Mesodermal cell (in vitro differentiated cells): Measurements from ENCODE around the gene TTC7B.
A peak's percentile ranks its signal among the peaks of the same experiment; 100 is the strongest.

ENCODE experiments used
- H3K27ac ChIP-seq: 2 replicates; pipeline ENCODE4 v1.7.0; 2013; ENCODE audit warnings: mild to moderate bottlenecking, low read depth, low read length, moderate library complexity; ENCODE audit not compliant: severe bottlenecking
- H3K36me3 ChIP-seq: 2 replicates; pipeline ENCODE4 v1.7.1; 2013; ENCODE audit warnings: mild to moderate bottlenecking, low read length, moderate library complexity; ENCODE audit not compliant: control insufficient read depth, insufficient read depth
- H3K4me1 ChIP-seq: one replicate; pipeline ENCODE4 v1.7.1; 2013; ENCODE audit warnings: mild to moderate bottlenecking, low read length; ENCODE audit not compliant: insufficient read depth, control insufficient read depth, poor library complexity, severe bottlenecking
- H3K4me3 ChIP-seq: 2 replicates; pipeline ENCODE4 v1.7.0; 2013; ENCODE audit warnings: low read length, control low read depth, mild to moderate bottlenecking; ENCODE audit not compliant: insufficient read depth, poor library complexity, severe bottlenecking; ENCODE audit errors: extremely low read depth
- H3K9me3 ChIP-seq: 2 replicates; pipeline ENCODE4 v1.7.1; 2013; ENCODE audit warnings: mild to moderate bottlenecking, low read length, moderate library complexity; ENCODE audit not compliant: control insufficient read depth
- WGBS, 2 experiments: methylation state at CpG; one replicate each; pipeline ENCODE4 v1.1.5; 2013; ENCODE audit warnings: missing lambda C conversion rate in 2 of 2; ENCODE audit not compliant: insufficient coverage in 2 of 2; 5-methylcytosine and 5-hydroxymethylcytosine counted together

The TTC7B gene

DNA sequence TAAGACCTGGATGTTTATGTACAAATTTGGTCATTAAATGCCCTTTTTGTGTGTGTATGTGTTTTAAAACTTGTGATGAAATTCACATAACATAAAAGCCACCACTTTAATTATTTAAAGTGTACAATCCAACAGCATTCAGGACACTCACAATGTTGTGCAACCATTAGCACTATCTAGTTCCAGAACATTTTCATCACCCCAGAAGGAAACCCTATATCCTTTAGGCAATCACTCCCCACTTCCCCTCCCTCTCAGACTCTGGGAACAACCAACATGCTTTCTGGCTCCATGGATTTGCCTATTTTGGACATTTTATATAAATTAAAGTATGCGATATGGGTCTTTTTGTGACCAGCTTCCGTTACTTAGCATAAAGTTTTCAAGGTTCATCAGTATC, 124.6 kb downstream of the TTC7B start:
- Histone ChIP-seq H3K4me3 (no peak overlapping the region), H3K4me1 (peaks cover 2% of the 10 kb centered on the region), H3K27ac (no peak overlapping the region), H3K36me3 (peaks cover 19% of the 10 kb centered on the region), H3K9me3 (no peaks in the 10 kb centered on the region)
- 83 to 94% methylated on average over 1 to 2 of the region's 2 CpGs for WGBS, 2 experiments

DNA sequence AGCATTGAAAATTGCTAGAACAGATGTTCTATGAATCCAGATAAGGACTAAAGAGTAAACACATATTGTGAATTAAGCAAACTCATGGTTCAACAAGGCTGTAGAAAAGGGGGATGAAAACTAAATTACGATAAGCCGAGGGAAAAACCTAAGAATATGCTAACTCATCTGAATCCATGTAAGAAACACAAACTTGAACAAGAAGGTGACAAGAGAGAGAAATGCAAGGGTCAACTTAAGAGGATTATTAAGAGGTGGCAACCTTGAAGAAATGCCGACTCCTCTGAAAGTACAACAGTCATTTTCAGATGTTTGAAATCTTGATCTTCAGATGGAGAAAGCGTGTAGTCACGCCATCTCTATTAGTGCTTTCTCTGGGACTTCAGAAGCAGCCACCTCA, 128.6 kb downstream of the TTC7B start:
- Histone ChIP-seq H3K4me3 (no peak overlapping the region), H3K27ac (no peak overlapping the region), H3K9me3 (no peaks in the 10 kb centered on the region), H3K36me3 (peaks cover 28% of the 10 kb centered on the region), H3K4me1 (peaks cover 2% of the 10 kb centered on the region)
- WGBS, 2 experiments, result 98 to 100% methylated on average over 1 to 5 of the region's 5 CpGs

DNA sequence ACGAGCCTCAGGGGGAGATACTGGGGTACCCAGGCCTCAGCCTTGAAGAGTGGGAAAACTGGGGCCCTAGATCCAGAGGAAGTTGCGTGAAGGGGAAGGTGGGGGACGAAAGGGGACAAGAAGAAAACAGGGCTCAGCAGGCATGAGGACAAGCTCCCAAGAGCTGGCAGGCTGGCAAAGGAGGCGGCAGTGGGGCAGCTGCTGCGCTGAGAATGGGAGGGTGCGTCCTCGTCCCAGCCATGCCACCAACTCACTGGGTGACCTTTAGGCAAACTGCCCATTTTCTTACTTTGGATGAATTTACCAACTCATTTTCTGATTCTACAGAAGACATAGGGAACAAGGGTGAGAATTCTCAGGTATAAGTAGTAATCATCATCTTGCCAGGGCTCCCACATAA, 133.6 kb downstream of the TTC7B start:
- WGBS, 2 experiments, result 94 to 98% methylated on average over 5 to 7 of the region's 7 CpGs

DNA sequence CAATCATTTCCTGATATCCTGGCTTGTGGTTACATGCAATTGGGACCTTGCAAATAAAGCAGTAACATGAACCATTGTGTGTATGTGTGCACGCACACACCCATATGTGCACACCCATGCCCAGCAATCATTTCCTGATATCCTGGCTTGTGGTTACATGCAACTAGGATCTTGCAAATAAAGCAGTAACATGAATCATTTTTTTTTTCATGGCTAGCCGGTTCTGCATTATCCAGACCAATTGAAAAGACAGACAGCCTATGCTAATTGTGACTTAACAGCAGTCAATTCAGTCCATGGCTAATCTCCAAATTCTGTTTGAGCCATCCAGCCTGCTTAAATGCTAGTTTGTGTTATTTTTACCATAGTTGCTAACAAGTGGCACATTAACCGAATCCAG, 134.3 kb downstream of the TTC7B start:
- H3K4me3 ChIP-seq, result no peak overlapping the region
- WGBS, 2 experiments, result 91 to 94% methylated on average over 2 to 3 of the region's 3 CpGs
- H3K9me3 ChIP-seq, result no peaks in the 10 kb centered on the region
- peaks cover 12% of the 10 kb centered on the region for H3K36me3 ChIP-seq
- H3K27ac ChIP-seq, result no peak overlapping the region
- peaks cover 24% of the 10 kb centered on the region for H3K4me1 ChIP-seq

More for the DNA sequence above, 133.6 kb downstream of the TTC7B start:
- H3K4me3 ChIP-seq, result no peak overlapping the region
- no peak overlapping the region for H3K27ac ChIP-seq
- no peaks in the 10 kb centered on the region for H3K9me3 ChIP-seq
- H3K4me1 ChIP-seq, result peaks cover 18% of the 10 kb centered on the region
- H3K36me3 ChIP-seq, result peaks cover 18% of the 10 kb centered on the region

DNA sequence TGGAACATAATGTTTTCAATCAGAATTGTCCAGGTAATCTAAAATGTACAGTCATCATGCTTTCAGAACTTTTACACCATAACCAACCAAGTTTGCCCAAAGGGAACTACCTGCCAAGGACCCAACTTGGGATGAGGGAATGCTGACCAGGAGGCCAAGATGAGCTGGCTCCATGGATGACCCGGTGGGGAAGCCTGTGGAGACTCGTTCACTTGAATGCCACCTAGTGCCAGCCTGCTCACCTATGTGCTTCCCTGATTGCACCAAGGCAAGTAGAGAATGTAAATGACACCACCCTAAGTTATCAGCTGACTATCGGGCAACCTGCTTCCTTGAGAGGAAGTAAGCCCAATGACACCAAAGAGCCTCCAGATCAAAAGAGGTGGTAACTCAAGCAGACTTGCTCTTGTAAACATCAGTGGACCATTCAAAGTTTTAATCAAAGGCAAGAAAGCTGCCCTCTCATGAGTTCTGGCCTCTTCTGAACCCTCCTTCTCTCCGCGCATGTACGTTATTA, 137.3 kb downstream of the TTC7B start:
- Histone ChIP-seq H3K9me3 (no peaks in the 10 kb centered on the region), H3K36me3 (peaks cover 22% of the 10 kb centered on the region), H3K27ac (no peak overlapping the region), H3K4me3 (no peak overlapping the region), H3K4me1 (peaks cover 42% of the 10 kb centered on the region)
- 84 to 94% methylated on average over 3 of the region's 6 CpGs for WGBS, 2 experiments

DNA sequence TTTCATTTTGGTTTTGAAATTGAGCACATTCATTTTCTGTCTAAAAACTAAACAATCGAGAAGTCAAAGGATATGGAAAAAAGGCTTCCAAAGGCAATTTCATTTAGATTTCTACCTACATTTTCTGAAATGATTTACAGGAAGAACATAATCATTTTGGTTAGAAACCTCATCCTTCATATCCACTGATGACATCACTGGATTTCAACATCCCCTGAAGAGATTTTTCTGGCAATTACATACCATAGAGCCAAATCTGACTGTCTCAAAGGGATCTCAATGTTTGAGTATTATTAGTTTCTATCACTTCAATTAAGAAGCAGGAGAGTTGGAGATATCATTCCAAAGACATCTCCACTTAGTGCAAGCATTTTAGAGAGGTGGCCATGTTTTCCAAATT, 137.8 kb downstream of the TTC7B start:
- Histone ChIP-seq H3K27ac (peak overlapping the region; percentile 82), H3K9me3 (no peaks in the 10 kb centered on the region), H3K4me1 (peaks cover 42% of the 10 kb centered on the region), H3K36me3 (peaks cover 21% of the 10 kb centered on the region), H3K4me3 (no peak overlapping the region)
- no CpG with 5 or more reads among the region's 1 CpG for WGBS, 2 experiments

DNA sequence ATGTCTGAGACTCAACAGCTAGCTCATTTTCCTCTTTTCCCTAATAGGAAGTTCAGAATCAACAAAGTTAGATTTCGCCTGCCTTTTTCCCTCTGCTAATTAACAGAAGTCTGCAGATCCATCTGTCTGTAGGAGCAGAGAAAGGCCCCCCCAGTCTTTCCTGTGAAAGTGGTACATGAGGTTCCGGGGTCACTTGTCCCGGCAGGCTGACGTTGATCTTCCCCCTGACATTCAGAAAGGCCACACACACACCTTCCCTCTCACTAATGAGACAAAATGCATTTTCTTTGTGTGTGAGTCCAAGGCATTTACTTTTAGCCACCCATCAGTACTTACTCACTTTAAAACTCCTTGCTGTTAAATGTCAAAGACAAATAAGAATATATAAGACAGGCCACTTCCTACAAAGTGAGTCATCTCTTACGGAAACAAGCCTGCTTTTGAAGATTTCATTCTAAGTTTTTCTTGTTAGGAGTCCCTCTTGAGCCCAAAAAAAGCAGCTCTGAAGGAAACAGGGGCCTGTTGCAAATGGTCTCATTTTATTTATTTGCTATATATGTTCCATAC, 138.7 kb downstream of the TTC7B start:
- Histone ChIP-seq H3K9me3 (no peaks in the 10 kb centered on the region), H3K4me3 (no peak overlapping the region), H3K4me1 (peaks cover 42% of the 10 kb centered on the region), H3K27ac (peak overlapping the region; percentile 82), H3K36me3 (peaks cover 19% of the 10 kb centered on the region)
- WGBS, 2 experiments, result 71 to 88% methylated on average over 3 of the region's 5 CpGs

DNA sequence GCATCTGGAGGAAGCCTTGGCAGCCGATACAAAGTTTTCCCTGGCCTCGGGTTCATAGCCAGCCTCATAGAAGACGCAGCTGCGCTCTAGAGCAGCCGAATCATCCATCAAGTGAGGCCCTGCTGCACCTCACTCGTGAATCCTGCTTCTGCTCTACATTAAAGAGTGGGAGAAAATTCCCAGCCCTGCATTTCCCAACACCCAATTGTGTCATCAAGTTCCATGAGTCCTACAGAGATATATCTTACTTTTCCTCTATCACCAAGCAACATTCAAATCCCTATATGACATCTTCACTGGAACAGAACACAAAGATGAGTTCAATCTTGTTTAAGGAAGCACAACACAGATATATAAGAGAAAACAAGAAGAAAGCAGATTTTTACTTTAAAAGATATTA, 139.3 kb downstream of the TTC7B start:
- peaks cover 42% of the 10 kb centered on the region for H3K4me1 ChIP-seq

DNA sequence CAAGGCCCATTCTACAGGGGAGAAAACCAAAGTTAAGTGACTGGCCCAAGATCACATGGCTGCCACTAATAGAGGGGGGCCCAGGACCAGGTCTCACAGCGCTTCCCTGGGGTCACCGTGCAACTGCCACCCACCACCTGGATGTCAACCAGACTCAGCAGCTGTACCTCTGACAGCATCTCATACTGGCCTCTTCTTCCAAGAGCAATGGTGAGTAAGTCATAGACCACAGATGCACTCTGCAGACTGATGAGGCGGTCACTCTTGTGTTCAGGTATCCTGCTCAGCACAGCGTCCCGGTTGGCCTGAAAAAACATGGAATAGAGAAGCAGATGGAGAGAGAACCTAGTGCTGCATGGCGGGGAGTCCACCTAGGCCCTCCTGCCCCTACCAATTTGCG, 139.9 kb downstream of the TTC7B start:
- Histone ChIP-seq H3K27ac (no peak overlapping the region), H3K36me3 (peaks cover 22% of the 10 kb centered on the region), H3K4me3 (no peak overlapping the region), H3K9me3 (no peaks in the 10 kb centered on the region), H3K4me1 (peaks cover 42% of the 10 kb centered on the region)
- WGBS, 2 experiments, result 97 to 98% methylated on average over 5 of the region's 7 CpGs

More for the DNA sequence above, 139.3 kb downstream of the TTC7B start:
- Histone ChIP-seq H3K4me3 (no peak overlapping the region), H3K9me3 (no peaks in the 10 kb centered on the region), H3K27ac (peak overlapping the region; percentile 82), H3K36me3 (peaks cover 19% of the 10 kb centered on the region)
- WGBS, 2 experiments, result 81 to 90% methylated on average over 4 to 6 of the region's 6 CpGs

DNA sequence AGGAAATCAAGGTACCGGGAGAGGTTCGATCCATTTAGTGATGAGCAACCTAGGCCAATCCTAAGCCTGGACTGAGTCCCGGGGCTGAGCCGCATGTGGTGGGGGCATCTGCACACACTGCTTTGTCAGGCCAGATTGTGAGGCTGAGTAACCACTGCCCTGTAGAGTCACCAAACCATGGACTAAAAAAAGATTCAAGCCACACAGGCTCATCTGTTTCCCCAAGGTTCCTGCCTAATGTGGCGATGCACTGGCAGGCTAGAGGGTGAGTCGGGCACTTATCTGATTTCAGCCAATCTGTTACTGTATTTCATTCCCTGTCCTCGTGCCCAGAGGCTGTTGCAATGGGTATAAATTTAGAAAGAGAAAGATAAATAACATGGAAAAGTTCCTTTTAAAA, 140.8 kb downstream of the TTC7B start:
- H3K27ac ChIP-seq, result no peak overlapping the region
- no peak overlapping the region for H3K4me3 ChIP-seq
- 91 to 97% methylated on average over 6 to 7 of the region's 7 CpGs for WGBS, 2 experiments
- peaks cover 32% of the 10 kb centered on the region for H3K36me3 ChIP-seq
- H3K4me1 ChIP-seq, result peaks cover 42% of the 10 kb centered on the region
- H3K9me3 ChIP-seq, result no peaks in the 10 kb centered on the region

DNA sequence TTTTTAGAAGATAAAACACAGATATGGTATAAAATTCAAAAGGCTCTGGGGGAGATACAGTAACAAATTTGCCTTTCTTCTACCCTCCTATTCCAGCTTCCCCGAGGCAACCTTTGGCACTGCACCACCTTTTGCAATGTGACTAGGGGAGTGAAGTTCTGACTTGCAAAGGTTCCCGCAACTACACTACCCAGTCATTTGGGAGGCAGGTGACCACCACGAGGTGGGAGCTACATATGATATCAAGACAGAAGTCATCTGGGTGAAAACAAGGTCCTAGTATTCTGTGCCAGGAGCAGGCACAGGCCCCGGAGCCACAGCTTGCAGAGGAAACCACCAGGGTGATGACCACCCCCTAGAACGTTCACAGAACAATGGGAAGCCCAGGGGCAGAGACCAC, 141.5 kb downstream of the TTC7B start:
- H3K4me3 ChIP-seq, result no peak overlapping the region
- H3K36me3 ChIP-seq, result peaks cover 33% of the 10 kb centered on the region
- peaks cover 4% of the 10 kb centered on the region for H3K9me3 ChIP-seq
- H3K27ac ChIP-seq, result no peak overlapping the region
- peaks cover 42% of the 10 kb centered on the region for H3K4me1 ChIP-seq
- WGBS, 2 experiments, result 90 to 100% methylated on average over 3 to 4 of the region's 5 CpGs
